NCI-H748 (cell line): Measurements from ENCODE around the gene DNAJA3.
A peak's percentile ranks its signal among the peaks of the same experiment; 100 is the strongest.

Source experiments
- DNase-seq: peaks from one replicate; lab custom pipeline; 2025; ENCODE audit not compliant: unreplicated experiment; lab: John Stamatoyannopoulos, UW

Gene DNAJA3

GRCh38 chr16:4472880-4473279 is 47.2 kb downstream of the DNAJA3 start:
- DNase-seq, result no peak

GRCh38 chr16:4474192-4474961 is 48.7 kb downstream of the DNAJA3 start, which contains the start of gene NMRAL1:
NMRAL1 (minus strand) TSS chr16:4474625; CDS start chr16:4474132, 493 bp downstream.
- DNase-seq, result peak; percentile 93

GRCh38 chr16:4475880-4476788 is 50.5 kb downstream of the DNAJA3 start, which contains the start of gene HMOX2:
HMOX2 (plus strand) TSS chr16:4476398; CDS start chr16:4505525, 29,127 bp downstream.
- DNase-seq, result peak; percentile 90

GRCh38 chr16:4477966-4478365 is 52.3 kb downstream of the DNAJA3 start:
- no peak for DNase-seq

GRCh38 chr16:4481526-4481925 is 55.9 kb downstream of the DNAJA3 start:
- no peak for DNase-seq

- DNase-seq, result no peak
These were observed 56.3 kb downstream of the DNAJA3 start for GRCh38 chr16:4481963-4482362.

- no peak for DNase-seq
These were observed 60.6 kb downstream of the DNAJA3 start for GRCh38 chr16:4486126-4486893.

- no peak for DNase-seq
These were observed 62.4 kb downstream of the DNAJA3 start for GRCh38 chr16:4487955-4488498.

- no peak for DNase-seq
These were observed 62.9 kb downstream of the DNAJA3 start for GRCh38 chr16:4488499-4488967.

- DNase-seq, result no peak
These were observed 63.4 kb downstream of the DNAJA3 start for GRCh38 chr16:4489030-4489429.

GRCh38 chr16:4491898-4492297 is 66.2 kb downstream of the DNAJA3 start:
- DNase-seq, result no peak

GRCh38 chr16:4494746-4495490 is 69.2 kb downstream of the DNAJA3 start:
- DNase-seq, result no peak

GRCh38 chr16:4495766-4496165 is 70.1 kb downstream of the DNAJA3 start:
- no peak for DNase-seq

GRCh38 chr16:4496305-4496704 is 70.6 kb downstream of the DNAJA3 start:
- no peak for DNase-seq

GRCh38 chr16:4498546-4499195 is 73.0 kb downstream of the DNAJA3 start:
- DNase-seq, result no peak

GRCh38 chr16:4499196-4499555 is 73.5 kb downstream of the DNAJA3 start:
- no peak for DNase-seq

- no peak for DNase-seq
These were observed 74.6 kb downstream of the DNAJA3 start for GRCh38 chr16:4500272-4500671.

- DNase-seq, result no peak
These were observed 75.4 kb downstream of the DNAJA3 start for GRCh38 chr16:4501071-4501478.

- DNase-seq, result no peak
These were observed 79.9 kb downstream of the DNAJA3 start for GRCh38 chr16:4505356-4506147.
